A549 (cell line): ENCODE results near the gene DENND5A.

ENCODE experiments used
- POLR2A ChIP-seq: IDR thresholded peaks from 2 replicates; pipeline ENCODE4 v1.6.1; 2012; ENCODE audit warnings: mild to moderate bottlenecking, low read length
- RAD21 ChIP-seq, 2 experiments: fragments of >200 bp in 1 of 2; sonication (Bioruptor Twin) in 1 of 2; formaldehyde crosslinking in 1 of 2; IDR thresholded peaks in 1 of 2; conservative IDR thresholded peaks in 1 of 2; 2 replicates in 1 of 2; 3 replicates in 1 of 2; pipeline ENCODE4 v1.6.1; 2012 to 2018; ENCODE audit warnings: inconsistent platforms in 1 of 2

- TF ChIP-seq RAD21 (conservative IDR thresholded peaks at IDR 0.05 in 1 of 2, IDR thresholded peaks at IDR 0.05 in 1 of 2) (no peak), POLR2A (no peak)
These were observed 127.1 kb downstream of the DENND5A start for GRCh38 chr11:9138133-9138453.
